ENCODE measurements around the gene CDC5L. TPM values are rescaled to one million over a fixed set of nuclear protein-coding genes. Genes with fewer than 3 reads are reported as not detected.

Gene CDC5L
- total RNA-seq, 1 donor, result 27.2 TPM

DNA sequence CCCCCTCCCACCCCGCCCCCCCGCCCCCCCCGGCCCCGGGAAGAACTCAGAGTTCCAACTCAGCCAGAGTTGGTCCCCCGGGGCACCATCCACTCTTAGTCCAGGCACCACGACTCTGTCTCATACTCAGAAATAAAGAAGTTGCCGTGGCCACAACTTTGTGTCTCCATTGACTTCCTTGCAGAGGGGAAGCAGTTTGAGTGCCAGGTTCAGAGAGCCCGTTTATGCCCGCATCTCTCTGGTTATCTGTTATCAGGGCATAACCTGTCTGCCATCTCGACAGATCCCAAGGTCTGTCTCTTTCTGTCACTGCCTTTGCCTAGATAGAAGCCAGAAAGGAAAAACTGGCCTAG, 605 bp downstream of the CDC5L start:
- DNase-seq (ENCODE audit: low read depth), result no peak
- H3K4me3 ChIP-seq (ENCODE audit: low read depth, low read length), result peak overlapping the region; percentile 96
- TF ChIP-seq CTCF (IDR thresholded peaks at IDR 0.05; ENCODE audit: insufficient read depth, low read length), result no peak

GRCh38 chr6:44388887-44389286, 1.4 kb downstream of the CDC5L start:
- no peak for DNase-seq (ENCODE audit: low read depth)
- TF ChIP-seq CTCF (IDR thresholded peaks at IDR 0.05; ENCODE audit: insufficient read depth, low read length), result no peak
- peak overlapping the region; percentile 96 for H3K4me3 ChIP-seq (ENCODE audit: low read depth, low read length)

DNA sequence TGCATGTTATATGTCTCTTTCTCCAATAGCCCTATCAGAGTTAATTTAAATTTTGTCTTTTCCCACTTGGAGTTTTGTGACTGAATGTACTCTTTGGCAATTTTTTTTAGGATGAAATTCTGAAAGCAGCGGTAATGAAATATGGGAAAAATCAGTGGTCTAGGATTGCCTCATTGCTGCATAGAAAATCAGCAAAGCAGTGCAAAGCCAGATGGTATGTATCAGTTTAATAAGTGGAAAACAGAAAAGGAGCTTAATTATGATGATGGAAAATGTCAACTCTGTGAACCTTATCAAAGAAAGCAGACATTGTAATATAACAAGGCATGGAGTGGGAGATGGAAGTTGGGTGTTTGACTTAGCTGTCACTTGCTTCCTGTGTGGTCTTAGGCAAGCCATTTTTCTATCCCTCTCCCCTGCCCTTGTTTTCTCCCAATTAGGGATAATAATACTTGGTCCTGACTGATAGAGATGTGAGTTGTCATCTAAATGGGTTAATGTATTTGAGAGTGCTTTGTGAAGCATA, 2.7 kb downstream of the CDC5L start:
- H3K4me3 ChIP-seq (ENCODE audit: low read depth, low read length), result no peak overlapping the region
- no peak for DNase-seq (ENCODE audit: low read depth)
- TF ChIP-seq CTCF (IDR thresholded peaks at IDR 0.05; ENCODE audit: insufficient read depth, low read length), result no peak

DNA sequence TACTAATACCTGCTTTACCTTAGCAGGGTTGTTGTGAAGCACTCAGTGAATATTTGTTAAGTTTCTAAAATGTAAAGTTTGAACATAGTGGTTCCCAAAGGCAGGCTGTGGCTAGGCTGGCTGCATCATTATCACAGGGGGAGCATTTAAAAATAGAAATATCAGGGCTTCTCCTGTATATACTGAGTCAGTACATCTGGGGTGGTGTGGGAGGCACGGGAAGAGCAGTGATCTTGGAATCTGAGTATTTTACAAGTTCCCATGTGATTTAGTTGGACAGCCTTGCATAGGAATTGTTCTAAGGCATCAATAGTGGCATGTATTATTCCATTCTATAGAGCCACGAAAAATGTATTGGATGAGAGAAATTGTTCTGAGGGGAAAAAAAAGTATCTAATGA, 8.0 kb downstream of the CDC5L start:
- no peak for DNase-seq (ENCODE audit: low read depth)
- TF ChIP-seq CTCF (IDR thresholded peaks at IDR 0.05; ENCODE audit: insufficient read depth, low read length), result no peak
- H3K4me3 ChIP-seq (ENCODE audit: low read depth, low read length), result no peak overlapping the region

DNA sequence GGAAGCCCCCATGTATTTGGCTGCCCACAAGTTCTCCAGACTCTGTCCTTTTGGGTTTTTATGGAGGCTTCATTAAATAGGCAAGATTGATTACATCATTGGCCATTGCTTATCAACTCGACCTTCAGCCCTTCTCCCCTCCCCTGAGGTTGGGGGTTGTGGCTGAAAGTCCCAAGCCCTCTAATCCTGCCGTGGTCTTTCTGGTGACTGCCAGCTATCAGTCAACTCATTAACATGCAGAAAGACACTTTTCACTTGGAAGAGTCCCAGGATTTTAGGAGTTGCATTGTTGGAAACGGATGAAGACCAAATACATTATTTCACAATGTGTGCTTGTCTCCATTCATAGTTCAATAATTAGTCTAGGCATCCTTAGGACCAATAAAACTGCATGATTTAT, 9.5 kb downstream of the CDC5L start:
- no peak overlapping the region for H3K4me3 ChIP-seq (ENCODE audit: low read depth, low read length)
- DNase-seq (ENCODE audit: low read depth), result no peak
- no peak for TF ChIP-seq CTCF (IDR thresholded peaks at IDR 0.05; ENCODE audit: insufficient read depth, low read length)

GRCh38 chr6:44397424-44398164, 10.1 kb downstream of the CDC5L start:
- TF ChIP-seq CTCF (IDR thresholded peaks at IDR 0.05; ENCODE audit: insufficient read depth, low read length), result no peak
- DNase-seq (ENCODE audit: low read depth), result no peak
- H3K4me3 ChIP-seq (ENCODE audit: low read depth, low read length), result no peak overlapping the region

GRCh38 chr6:44399991-44400390, 12.5 kb downstream of the CDC5L start:
- H3K4me3 ChIP-seq (ENCODE audit: low read depth, low read length), result no peak overlapping the region
- TF ChIP-seq CTCF (IDR thresholded peaks at IDR 0.05; ENCODE audit: insufficient read depth, low read length), result no peak
- DNase-seq (ENCODE audit: low read depth), result peak; percentile 23
